HG02885 (cell line): ENCODE results near the gene CYP2S1.
"Not testable (repeated sequence)": the region's sequence is repeated elsewhere in the genome, so short reads cannot be mapped to it uniquely, and the experiment has no call there.

ENCODE experiments used
- ATAC-seq: cut with Tn5 transposase; IDR thresholded peaks from one replicate; pipeline ENCODE4 v1.9.1; 2021; ENCODE audit warnings: mild to moderate bottlenecking; ENCODE audit not compliant: unreplicated experiment, poor library complexity

CYP2S1 gene, protein sequence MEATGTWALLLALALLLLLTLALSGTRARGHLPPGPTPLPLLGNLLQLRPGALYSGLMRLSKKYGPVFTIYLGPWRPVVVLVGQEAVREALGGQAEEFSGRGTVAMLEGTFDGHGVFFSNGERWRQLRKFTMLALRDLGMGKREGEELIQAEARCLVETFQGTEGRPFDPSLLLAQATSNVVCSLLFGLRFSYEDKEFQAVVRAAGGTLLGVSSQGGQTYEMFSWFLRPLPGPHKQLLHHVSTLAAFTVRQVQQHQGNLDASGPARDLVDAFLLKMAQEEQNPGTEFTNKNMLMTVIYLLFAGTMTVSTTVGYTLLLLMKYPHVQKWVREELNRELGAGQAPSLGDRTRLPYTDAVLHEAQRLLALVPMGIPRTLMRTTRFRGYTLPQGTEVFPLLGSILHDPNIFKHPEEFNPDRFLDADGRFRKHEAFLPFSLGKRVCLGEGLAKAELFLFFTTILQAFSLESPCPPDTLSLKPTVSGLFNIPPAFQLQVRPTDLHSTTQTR

DNA sequence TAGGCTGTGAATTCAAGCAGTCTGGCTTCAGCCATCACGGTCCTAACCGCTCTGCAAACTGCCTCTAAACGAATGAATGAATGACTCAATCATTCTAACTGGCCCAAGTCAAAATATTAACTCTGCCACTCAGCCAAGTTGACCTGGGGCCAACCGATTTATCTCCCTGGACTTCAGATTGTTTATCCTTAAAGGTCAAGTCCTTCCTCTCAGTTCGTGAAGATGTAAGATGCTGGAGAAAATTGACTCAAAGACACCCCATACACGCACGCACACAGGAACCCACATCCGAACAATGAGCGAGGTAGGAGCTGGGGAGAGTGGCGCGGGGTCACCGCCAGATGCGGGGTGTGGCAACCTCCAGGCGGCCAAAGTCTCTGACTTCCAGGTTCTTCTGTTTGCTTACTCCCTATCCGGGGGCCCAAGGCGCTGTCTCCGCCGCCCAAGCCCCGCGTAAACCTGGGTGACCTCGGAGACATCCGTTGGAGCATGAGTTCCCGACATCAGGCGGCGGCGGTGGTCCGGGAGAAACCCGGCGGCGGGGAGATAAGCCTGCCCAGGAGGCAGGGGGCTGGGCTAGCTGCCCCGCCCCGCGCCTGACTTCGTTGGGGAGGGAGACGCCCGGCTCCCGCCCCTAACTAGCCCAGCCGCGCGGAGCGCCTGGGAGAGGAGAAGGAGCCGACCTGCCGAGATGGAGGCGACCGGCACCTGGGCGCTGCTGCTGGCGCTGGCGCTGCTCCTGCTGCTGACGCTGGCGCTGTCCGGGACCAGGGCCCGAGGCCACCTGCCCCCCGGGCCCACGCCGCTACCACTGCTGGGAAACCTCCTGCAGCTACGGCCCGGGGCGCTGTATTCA, at the start of gene CYP2S1:
Gene CYP2S1, plus strand, starts transcription at position 646 of the 856 bp plus-strand sequence. Its CDS starts 46 bp downstream, at position 692.
- ATAC-seq: no peak

DNA sequence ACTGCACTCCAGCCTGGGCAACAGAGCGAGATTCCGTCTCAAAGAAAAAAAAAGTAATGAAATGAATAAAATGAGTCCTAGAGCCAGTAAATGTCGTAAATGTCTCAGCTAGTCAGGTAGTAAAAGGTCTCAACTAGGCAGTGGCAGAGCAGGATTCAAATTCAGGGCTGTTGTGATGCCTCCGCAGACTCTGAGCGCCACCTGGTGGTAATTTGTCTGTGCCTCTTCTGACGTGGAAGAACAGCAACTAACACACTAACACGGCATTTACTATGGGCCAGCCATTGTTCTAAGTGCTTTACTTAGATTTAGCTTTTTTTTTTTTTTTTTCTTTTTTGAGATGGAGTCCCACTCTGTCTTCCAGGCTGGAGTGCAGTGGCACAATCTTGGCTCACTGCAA, 48.6 kb upstream of the CYP2S1 start:
- ATAC-seq: no peak

DNA sequence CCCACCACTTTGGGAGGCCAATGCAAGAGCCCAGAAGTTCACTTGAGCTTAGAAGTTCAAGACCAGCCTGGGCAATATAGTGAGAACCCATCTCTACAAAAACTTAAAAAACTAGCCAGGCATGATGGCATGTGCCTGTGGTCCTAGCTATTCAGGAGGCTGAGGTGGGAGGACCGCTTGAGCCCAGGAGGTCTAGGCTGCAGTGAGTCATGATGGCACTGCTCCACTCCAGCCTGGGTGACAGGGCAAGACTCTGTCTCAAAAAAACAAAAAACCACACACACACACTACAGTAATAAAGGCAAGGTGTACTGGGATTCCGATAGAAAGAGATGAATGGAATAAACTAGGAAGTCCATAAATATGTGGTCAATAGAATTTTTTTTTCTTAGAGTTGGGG, 43.2 kb upstream of the CYP2S1 start:
- no peak for ATAC-seq

- ATAC-seq: not testable (repeated sequence)
Observed at GRCh38 chr19:41150986-41151385, 42.0 kb upstream of the CYP2S1 start.

DNA sequence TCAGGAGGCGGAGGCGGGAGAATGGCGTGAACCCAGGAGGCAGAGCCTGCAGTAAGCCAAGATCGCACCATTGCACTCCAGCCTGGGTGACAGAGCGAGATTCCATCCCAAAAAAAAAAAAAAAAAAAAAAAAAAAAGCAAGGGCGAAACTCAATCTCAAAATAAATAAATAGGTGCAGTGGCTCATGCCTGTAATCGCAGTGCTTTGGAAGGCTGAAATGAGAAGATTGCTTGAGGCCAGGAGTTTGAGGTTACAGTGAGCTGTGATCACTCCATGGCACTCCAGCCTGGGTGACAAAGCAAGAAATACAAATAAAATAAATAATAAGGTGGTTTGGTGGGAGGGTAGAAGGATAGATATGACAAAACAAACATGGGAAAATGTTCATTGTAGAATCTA, 39.0 kb upstream of the CYP2S1 start:
- ATAC-seq: no peak

GRCh38 chr19:41156207-41156606, 36.8 kb upstream of the CYP2S1 start:
- no peak for ATAC-seq

DNA sequence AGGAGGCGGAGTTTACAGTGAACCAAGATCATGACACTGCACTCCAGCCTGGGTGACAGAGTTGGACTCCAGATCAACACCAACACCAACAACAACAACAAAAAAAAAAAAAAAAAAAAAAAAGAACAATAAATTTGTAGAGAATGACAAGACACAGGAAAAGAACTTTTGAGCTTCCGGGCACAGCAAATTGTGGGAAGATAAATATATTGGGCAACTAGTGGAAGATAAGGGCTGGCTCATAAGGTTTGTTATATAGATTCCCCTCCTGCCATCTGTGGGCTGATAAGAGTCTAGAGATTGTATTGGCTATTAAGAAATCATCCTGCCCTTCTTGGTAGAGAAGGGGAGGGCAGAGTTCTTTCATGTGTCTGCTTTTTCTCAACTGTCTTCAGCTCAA, 33.1 kb upstream of the CYP2S1 start:
- no peak for ATAC-seq

- ATAC-seq: no peak
Observed at GRCh38 chr19:41161903-41162302, 31.1 kb upstream of the CYP2S1 start.

DNA sequence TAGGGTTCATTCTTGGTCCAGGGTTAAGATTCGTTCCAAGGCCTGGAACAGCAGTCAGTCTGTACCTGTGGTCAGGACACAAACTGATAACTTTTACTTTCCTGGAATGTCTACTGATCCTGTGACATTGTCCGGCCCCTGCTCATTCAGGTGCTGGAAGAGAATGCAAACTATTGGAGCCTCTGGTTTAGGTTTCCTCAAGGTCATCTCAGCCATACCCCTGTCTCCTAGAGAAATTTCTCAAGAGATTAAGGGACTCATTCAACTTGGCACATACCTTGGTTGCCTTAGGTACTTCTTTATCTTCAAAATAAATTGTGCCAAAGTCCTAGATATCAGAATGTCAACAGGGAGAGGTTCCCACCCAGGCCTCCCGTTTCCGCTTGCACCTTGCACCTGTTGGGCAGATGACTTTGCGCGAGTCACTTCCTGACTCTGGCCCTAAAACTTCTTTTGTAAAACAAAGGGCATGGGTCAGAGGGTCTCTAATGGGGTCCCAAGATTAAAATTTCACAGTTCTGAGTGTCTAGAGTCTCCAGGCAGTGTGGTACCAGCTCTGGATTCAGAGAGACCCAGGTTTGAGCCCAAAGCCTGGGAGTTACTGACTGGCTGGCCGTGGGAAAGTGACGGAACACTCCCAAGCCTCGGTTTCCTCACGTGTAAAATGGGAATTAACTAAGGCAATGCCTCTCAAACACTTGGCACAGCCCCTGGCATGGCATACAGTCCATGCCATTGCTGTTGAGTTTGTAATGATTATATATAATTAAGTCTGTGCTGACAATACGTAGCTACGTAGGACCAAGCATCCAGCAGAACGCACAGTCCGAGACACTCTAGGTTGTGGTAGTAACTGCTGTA, 25.8 kb upstream of the CYP2S1 start:
- ATAC-seq: no peak

GRCh38 chr19:41172297-41173164, 20.5 kb upstream of the CYP2S1 start:
- ATAC-seq: no peak

GRCh38 chr19:41174297-41174928, 18.6 kb upstream of the CYP2S1 start:
- no peak for ATAC-seq

- no peak for ATAC-seq
Observed at GRCh38 chr19:41175801-41176777, 16.9 kb upstream of the CYP2S1 start.

DNA sequence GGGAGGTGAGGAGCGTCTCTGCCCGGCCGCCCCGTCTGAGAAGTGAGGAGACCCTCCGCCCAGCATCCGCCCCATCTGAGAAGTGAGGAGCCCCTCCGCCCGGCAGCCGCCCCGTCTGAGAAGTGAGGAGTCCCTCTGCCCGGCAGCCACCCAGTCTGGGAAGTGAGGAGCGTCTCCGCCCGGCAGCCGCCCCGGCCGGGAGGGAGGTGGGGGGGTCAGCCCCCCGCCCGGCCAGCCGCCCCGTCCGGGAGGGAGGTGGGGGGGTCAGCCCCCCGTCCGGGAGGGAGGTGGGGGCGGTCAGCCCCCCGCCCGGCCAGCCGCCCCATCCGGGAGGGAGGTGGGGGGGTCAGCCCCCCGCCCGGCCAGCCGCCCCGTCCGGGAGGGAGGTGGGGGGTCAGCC, 12.8 kb upstream of the CYP2S1 start:
- ATAC-seq: not testable (repeated sequence)

- no peak for ATAC-seq
Observed at GRCh38 chr19:41186971-41187883, 5.8 kb upstream of the CYP2S1 start.

DNA sequence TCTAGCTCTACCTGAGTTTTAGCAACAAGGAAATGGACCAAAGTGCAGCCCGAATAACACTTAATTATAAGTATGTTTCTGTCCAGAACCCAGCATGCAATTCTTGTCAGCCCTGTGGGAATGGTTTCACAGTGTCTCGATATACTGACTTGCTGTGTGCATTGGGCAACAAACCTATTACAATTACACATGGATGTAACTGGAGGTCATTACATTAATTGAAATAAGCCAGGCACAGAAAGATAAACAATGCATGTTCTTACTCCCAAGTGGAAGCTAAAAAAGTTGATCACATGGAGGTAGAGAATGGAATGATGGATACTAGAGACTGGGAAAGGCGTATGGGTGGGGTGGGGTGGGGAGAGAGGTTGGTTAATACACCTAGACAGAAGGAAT, 5.1 kb upstream of the CYP2S1 start:
- no peak for ATAC-seq

DNA sequence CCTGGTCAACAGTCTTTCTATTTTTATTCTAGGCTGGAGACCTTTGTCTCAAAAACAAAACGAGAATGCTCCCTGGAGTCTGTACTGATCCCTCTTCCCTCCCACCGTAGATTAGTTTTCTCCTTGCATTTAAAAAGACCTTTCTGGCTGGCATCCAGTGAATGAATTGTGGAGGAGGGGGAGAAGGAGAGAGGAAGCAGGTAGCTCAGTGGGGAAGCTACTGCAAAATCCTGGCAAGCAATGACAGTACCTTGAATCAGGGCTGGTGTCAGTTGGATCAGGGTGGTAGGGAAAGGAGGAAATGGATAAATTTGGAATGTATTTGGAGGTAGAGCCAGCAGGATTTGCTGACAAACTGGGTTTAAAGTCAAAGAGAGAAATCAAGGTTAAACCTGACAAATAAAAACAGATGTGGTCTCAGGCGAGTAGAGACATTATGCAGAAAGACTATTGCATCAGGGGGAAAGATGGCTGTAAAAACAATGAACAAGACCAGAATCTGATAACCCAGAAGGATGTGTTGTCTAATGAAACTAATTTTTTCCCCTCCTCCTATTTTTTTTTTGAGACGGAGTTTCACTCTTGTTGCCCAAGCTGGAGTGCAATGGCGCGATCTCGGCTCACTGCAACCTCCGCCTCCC, 3.5 kb upstream of the CYP2S1 start:
- ATAC-seq: no peak
